Activated naive CD8-positive, alpha-beta T cell treated with anti-CD3 and anti-CD28 coated beads, Interleukin-2, amount 10 ng/mL, durations not matched to agents 7 days and 5 days (primary cell): ENCODE data around the gene CEBPZOS. TPM values are rescaled to one million over a fixed set of nuclear protein-coding genes. Genes with fewer than 3 reads are reported as not detected.
"Not testable (repeated sequence)": the region's sequence is repeated elsewhere in the genome, so short reads cannot be mapped to it uniquely, and the experiment has no call there.

Experiments
- ATAC-seq: fragments of 150-1000 bp; cut with Tn5 transposase; one replicate; pipeline ENCODE4 v1.10.0; 2021; ENCODE audit warnings: low read depth, moderate library complexity
- POLR2A ChIA-PET: fragments of 350-600 bp; sonication (Branson Sonifier 250); formaldehyde crosslinking; loops from one replicate; lab custom pipeline; 2021; ENCODE audit warnings: antibody characterized with exemption; lab: Charles Lee
- DNase-seq: peaks from one replicate; pipeline ENCODE4 v3.0.0; 2021
- H3K27ac Mint-ChIP-seq: one replicate; pipeline ENCODE4 v1.8.0; 2022; ENCODE audit warnings: mild to moderate bottlenecking, mixed read lengths
- H3K27me3 Mint-ChIP-seq: one replicate; pipeline ENCODE4 v1.8.0; 2022; ENCODE audit warnings: mild to moderate bottlenecking, moderate library complexity, mixed read lengths
- H3K36me3 Mint-ChIP-seq: one replicate; pipeline ENCODE4 v1.8.0; 2021; ENCODE audit warnings: mild to moderate bottlenecking, mixed read lengths
- H3K4me1 Mint-ChIP-seq: one replicate; pipeline ENCODE4 v1.8.0; 2021; ENCODE audit warnings: mixed read lengths
- H3K4me3 Mint-ChIP-seq: one replicate; pipeline ENCODE4 v1.8.0; 2022; ENCODE audit warnings: mild to moderate bottlenecking, moderate library complexity, mixed read lengths
- H3K9me3 Mint-ChIP-seq: one replicate; pipeline ENCODE4 v1.8.0; 2021; ENCODE audit warnings: mixed read lengths
- total RNA-seq, 2 experiments: library from RNA; stranded (reverse); gene quantifications; one replicate each; pipeline ENCODE4 v1.2.3, GENCODE V29; 2021

Gene CEBPZOS
- total RNA-seq, 2 experiments from 2014 or later, result 38.1 to 41.8 TPM

- Mint-ChIP-seq H3K36me3 (peaks cover 47% of the 10 kb centered on the region), H3K27ac (peak overlapping the region; percentile 35), H3K27me3 (no peaks in the 10 kb centered on the region), H3K4me1 (peaks cover 26% of the 10 kb centered on the region), H3K4me3 (peak overlapping the region; percentile 39), H3K9me3 (peaks cover 8% of the 10 kb centered on the region)
- DNase-seq (no peak), ATAC-seq (peak; percentile 80)
- POLR2A ChIA-PET, result interaction anchor here (0.8 to 1.3 kb wide), 2 partner anchors 45 to 49 kb away, joined by 4 to 7 read pairs; partner anchors contain the start of gene EIF2AK2
Measured at GRCh38 chr2:37201766-37202165, 5.5 kb downstream of the CEBPZOS start.

- no peak for ATAC-seq
- peaks cover 22% of the 10 kb centered on the region for H3K9me3 Mint-ChIP-seq
- no peak for DNase-seq
- no peak overlapping the region for H3K27ac Mint-ChIP-seq
- no peaks in the 10 kb centered on the region for H3K27me3 Mint-ChIP-seq
- POLR2A ChIA-PET, result no interaction called here
- peaks cover 66% of the 10 kb centered on the region for H3K36me3 Mint-ChIP-seq
- H3K4me1 Mint-ChIP-seq, result peaks cover 28% of the 10 kb centered on the region
- no peak overlapping the region for H3K4me3 Mint-ChIP-seq
Measured at GRCh38 chr2:37203708-37204107, 7.4 kb downstream of the CEBPZOS start.

GRCh38 chr2:37205071-37205661, 8.9 kb downstream of the CEBPZOS start:
- H3K27ac Mint-ChIP-seq, ATAC-seq, POLR2A ChIA-PET: not testable (repeated sequence)

GRCh38 chr2:37205689-37206341, 9.5 kb downstream of the CEBPZOS start:
- no peak overlapping the region for H3K4me3 Mint-ChIP-seq
- DNase-seq (no peak), ATAC-seq (no peak)
- peaks cover 22% of the 10 kb centered on the region for H3K4me1 Mint-ChIP-seq
- no peak overlapping the region for H3K27ac Mint-ChIP-seq
- POLR2A ChIA-PET, result no interaction called here
- peaks cover 31% of the 10 kb centered on the region for H3K9me3 Mint-ChIP-seq
- peaks cover 83% of the 10 kb centered on the region for H3K36me3 Mint-ChIP-seq
- H3K27me3 Mint-ChIP-seq, result no peaks in the 10 kb centered on the region

More at GRCh38 chr2:37205071-37205661, 8.9 kb downstream of the CEBPZOS start:
- not testable (repeated sequence) for H3K4me3 Mint-ChIP-seq, H3K27me3 Mint-ChIP-seq, DNase-seq
- Mint-ChIP-seq H3K4me1 (peaks cover 26% of the 10 kb centered on the region), H3K9me3 (peaks cover 31% of the 10 kb centered on the region), H3K36me3 (peaks cover 81% of the 10 kb centered on the region)

GRCh38 chr2:37206760-37207159, 10.5 kb downstream of the CEBPZOS start:
- H3K27ac Mint-ChIP-seq, H3K4me3 Mint-ChIP-seq, POLR2A ChIA-PET, DNase-seq, H3K27me3 Mint-ChIP-seq, ATAC-seq: not testable (repeated sequence)
- Mint-ChIP-seq H3K9me3 (peaks cover 31% of the 10 kb centered on the region), H3K36me3 (peaks cover 89% of the 10 kb centered on the region), H3K4me1 (peaks cover 15% of the 10 kb centered on the region)

GRCh38 chr2:37211212-37211611, 14.9 kb downstream of the CEBPZOS start:
- H3K4me3 Mint-ChIP-seq, result no peak overlapping the region
- peaks cover 12% of the 10 kb centered on the region for H3K4me1 Mint-ChIP-seq
- peaks cover 25% of the 10 kb centered on the region for H3K9me3 Mint-ChIP-seq
- DNase-seq (no peak), ATAC-seq (no peak)
- H3K36me3 Mint-ChIP-seq, result peaks cover 69% of the 10 kb centered on the region
- POLR2A ChIA-PET, result interaction anchor here (0.7 to 1.0 kb wide), 2 partner anchors 11 to 120 kb away, joined by 3 read pairs; no protein-coding TSS in a partner anchor
- no peak overlapping the region for H3K27ac Mint-ChIP-seq
- H3K27me3 Mint-ChIP-seq, result no peaks in the 10 kb centered on the region

GRCh38 chr2:37211939-37212338, 15.6 kb downstream of the CEBPZOS start:
- no peaks in the 10 kb centered on the region for H3K27me3 Mint-ChIP-seq
- peaks cover 9% of the 10 kb centered on the region for H3K4me1 Mint-ChIP-seq
- ATAC-seq, result no peak
- DNase-seq, result no peak
- no peak overlapping the region for H3K27ac Mint-ChIP-seq
- H3K4me3 Mint-ChIP-seq, result no peak overlapping the region
- H3K9me3 Mint-ChIP-seq, result peaks cover 22% of the 10 kb centered on the region
- POLR2A ChIA-PET, result interaction anchor here (1.0 kb wide), 1 partner anchor 12 kb away, joined by 3 read pairs; no protein-coding TSS in a partner anchor
- peaks cover 67% of the 10 kb centered on the region for H3K36me3 Mint-ChIP-seq

- H3K27me3 Mint-ChIP-seq, result no peaks in the 10 kb centered on the region
- H3K9me3 Mint-ChIP-seq, result no peaks in the 10 kb centered on the region
- peaks cover 41% of the 10 kb centered on the region for H3K36me3 Mint-ChIP-seq
- peaks cover 2% of the 10 kb centered on the region for H3K4me1 Mint-ChIP-seq
- POLR2A ChIA-PET, result no interaction called here
- no peak overlapping the region for H3K4me3 Mint-ChIP-seq
- DNase-seq (no peak), ATAC-seq (no peak)
- no peak overlapping the region for H3K27ac Mint-ChIP-seq
Measured at GRCh38 chr2:37215250-37215649, 19.0 kb downstream of the CEBPZOS start.

- Mint-ChIP-seq H3K27me3 (no peaks in the 10 kb centered on the region), H3K4me1 (peaks cover 19% of the 10 kb centered on the region), H3K27ac (no peak overlapping the region), H3K9me3 (no peaks in the 10 kb centered on the region), H3K4me3 (no peak overlapping the region), H3K36me3 (peaks cover 37% of the 10 kb centered on the region)
- ATAC-seq (no peak), DNase-seq (no peak)
- POLR2A ChIA-PET, result interaction anchor here (0.7 kb wide), 1 partner anchor 13 kb away, joined by 3 read pairs; the partner anchor contains the start of genes CEBPZ and NDUFAF7
Measured at GRCh38 chr2:37219046-37219445, 22.8 kb downstream of the CEBPZOS start.

GRCh38 chr2:37223131-37223530, 26.8 kb downstream of the CEBPZOS start:
- no peaks in the 10 kb centered on the region for H3K9me3 Mint-ChIP-seq
- H3K4me1 Mint-ChIP-seq, result peaks cover 31% of the 10 kb centered on the region
- no peak overlapping the region for H3K4me3 Mint-ChIP-seq
- H3K27me3 Mint-ChIP-seq, result no peaks in the 10 kb centered on the region
- POLR2A ChIA-PET, result interaction anchor here (0.7 to 1.0 kb wide), 2 partner anchors 10 to 66 kb away, joined by 3 to 4 read pairs; partner anchors contain the start of gene EIF2AK2
- H3K36me3 Mint-ChIP-seq, result peaks cover 36% of the 10 kb centered on the region
- no peak for ATAC-seq
- DNase-seq, result no peak
- no peak overlapping the region for H3K27ac Mint-ChIP-seq

GRCh38 chr2:37224063-37224462, 27.8 kb downstream of the CEBPZOS start:
- Mint-ChIP-seq H3K36me3 (peaks cover 33% of the 10 kb centered on the region), H3K9me3 (no peaks in the 10 kb centered on the region), H3K4me3 (no peak overlapping the region), H3K4me1 (peaks cover 32% of the 10 kb centered on the region), H3K27ac (no peak overlapping the region), H3K27me3 (no peaks in the 10 kb centered on the region)
- DNase-seq (no peak), ATAC-seq (no peak)
- POLR2A ChIA-PET, result no interaction called here

GRCh38 chr2:37225129-37225528, 28.8 kb downstream of the CEBPZOS start:
- H3K27ac Mint-ChIP-seq, H3K27me3 Mint-ChIP-seq, H3K9me3 Mint-ChIP-seq, H3K4me3 Mint-ChIP-seq, DNase-seq, POLR2A ChIA-PET, ATAC-seq: not testable (repeated sequence)
- H3K4me1 Mint-ChIP-seq, result peaks cover 39% of the 10 kb centered on the region
- H3K36me3 Mint-ChIP-seq, result peaks cover 33% of the 10 kb centered on the region

GRCh38 chr2:37226863-37227262, 30.6 kb downstream of the CEBPZOS start:
- Mint-ChIP-seq H3K4me3 (no peak overlapping the region), H3K36me3 (peaks cover 24% of the 10 kb centered on the region), H3K27ac (peak overlapping the region; percentile 17), H3K27me3 (no peaks in the 10 kb centered on the region), H3K4me1 (peaks cover 35% of the 10 kb centered on the region), H3K9me3 (no peaks in the 10 kb centered on the region)
- POLR2A ChIA-PET, result no interaction called here
- ATAC-seq (no peak), DNase-seq (no peak)

- Mint-ChIP-seq H3K9me3 (no peaks in the 10 kb centered on the region), H3K4me1 (peaks cover 23% of the 10 kb centered on the region), H3K36me3 (peaks cover 17% of the 10 kb centered on the region), H3K27me3 (no peaks in the 10 kb centered on the region), H3K4me3 (no peak overlapping the region), H3K27ac (no peak overlapping the region)
- ATAC-seq (no peak), DNase-seq (no peak)
- POLR2A ChIA-PET, result no interaction called here
Measured at GRCh38 chr2:37228788-37229187, 32.5 kb downstream of the CEBPZOS start.
